SH-SY5Y (cell line): Measurements from ENCODE around the gene FTCD.

Experiments used
- GATA2 ChIP-seq: IDR thresholded peaks from 2 replicates; pipeline ENCODE4 v1.6.1; 2011; ENCODE audit warnings: mild to moderate bottlenecking, low read depth, low read length
- GATA3 ChIP-seq: IDR thresholded peaks from 2 replicates; pipeline ENCODE4 v1.6.1; 2011; ENCODE audit warnings: low read depth, mild to moderate bottlenecking, low read length, moderate library complexity

The FTCD gene

GRCh38 chr21:46111857-46112724 is 43.3 kb downstream of the FTCD start:
- TF ChIP-seq GATA2 (no peak), GATA3 (no peak)

GRCh38 chr21:46111193-46111571 is 44.2 kb downstream of the FTCD start:
- TF ChIP-seq GATA2 (no peak), GATA3 (no peak)

GRCh38 chr21:46110499-46111192 is 44.7 kb downstream of the FTCD start:
- TF ChIP-seq GATA3 (no peak), GATA2 (no peak)

GRCh38 chr21:46109313-46110221 is 45.8 kb downstream of the FTCD start:
- TF ChIP-seq GATA2, result no peak
- no peak for TF ChIP-seq GATA3

GRCh38 chr21:46108827-46109312 is 46.5 kb downstream of the FTCD start:
- TF ChIP-seq GATA2 (no peak), GATA3 (no peak)

- TF ChIP-seq GATA2, result no peak
- TF ChIP-seq GATA3, result no peak
Observed at GRCh38 chr21:46104104-46104503, 51.3 kb downstream of the FTCD start.

- no peak for TF ChIP-seq GATA2
- TF ChIP-seq GATA3, result no peak
Observed at GRCh38 chr21:46100906-46101305, 54.5 kb downstream of the FTCD start.

- TF ChIP-seq GATA2 (no peak), GATA3 (no peak)
Observed at GRCh38 chr21:46100426-46100825, 55.0 kb downstream of the FTCD start.

GRCh38 chr21:46100020-46100419 is 55.4 kb downstream of the FTCD start:
- TF ChIP-seq GATA2, result no peak
- no peak for TF ChIP-seq GATA3

- TF ChIP-seq GATA3, result no peak
- no peak for TF ChIP-seq GATA2
Observed at GRCh38 chr21:46099476-46099875, 55.9 kb downstream of the FTCD start.

GRCh38 chr21:46098303-46099141 is 56.9 kb downstream of the FTCD start:
- TF ChIP-seq GATA3 (no peak), GATA2 (no peak)

- TF ChIP-seq GATA3 (no peak), GATA2 (no peak)
Observed at GRCh38 chr21:46097336-46098293, 57.8 kb downstream of the FTCD start, which contains the start of gene COL6A2. TSS of gene COL6A2 (plus strand) at chr21:46098112.
